Activated CD8-positive, alpha-beta memory T cell treated with anti-CD3 and anti-CD28 coated beads, Interleukin-2, amount 10 ng/mL, durations not matched to agents 7 days and 5 days (primary cell): ENCODE data around the gene HIVEP1. TPM values are rescaled to one million over a fixed set of nuclear protein-coding genes. Genes with fewer than 3 reads are reported as not detected.
"Not testable (repeated sequence)": the region's sequence is repeated elsewhere in the genome, so short reads cannot be mapped to it uniquely, and the experiment has no call there.

Experiments
- ATAC-seq: fragments of 150-1000 bp; cut with Tn5 transposase; one replicate; pipeline ENCODE4 v1.10.0; 2021; ENCODE audit warnings: moderate library complexity
- CTCF ChIA-PET: fragments of 350-600 bp; sonication (Branson Sonifier 250); formaldehyde crosslinking; loops from one replicate; lab custom pipeline; 2021; ENCODE audit warnings: antibody characterized with exemption; lab: Charles Lee
- DNase-seq: peaks from one replicate; pipeline ENCODE4 v3.0.0-alpha.2; 2020
- H3K27ac Mint-ChIP-seq: one replicate; pipeline ENCODE4 v1.8.0; 2021; ENCODE audit warnings: mild to moderate bottlenecking, mixed read lengths
- H3K27me3 Mint-ChIP-seq: one replicate; pipeline ENCODE4 v1.8.0; 2021; ENCODE audit warnings: mixed read lengths
- H3K36me3 Mint-ChIP-seq: one replicate; pipeline ENCODE4 v1.8.0; 2021; ENCODE audit warnings: mild to moderate bottlenecking, mixed read lengths
- H3K4me1 Mint-ChIP-seq: one replicate; pipeline ENCODE4 v1.8.0; 2021; ENCODE audit warnings: mixed read lengths
- H3K4me3 Mint-ChIP-seq: one replicate; pipeline ENCODE4 v1.8.0; 2021; ENCODE audit warnings: mild to moderate bottlenecking, moderate library complexity, mixed read lengths
- H3K9me3 Mint-ChIP-seq: one replicate; pipeline ENCODE4 v1.8.0; 2022; ENCODE audit warnings: low read depth, mixed read lengths
- total RNA-seq, 2 experiments: library from RNA; stranded (reverse); gene quantifications; one replicate each; pipeline ENCODE4 v1.2.3, GENCODE V29; 2021

The HIVEP1 gene
- total RNA-seq, 2 experiments from 2014 or later = 31.1 to 42.0 TPM

GRCh38 chr6:12097791-12098190, 85.7 kb downstream of the HIVEP1 start:
- H3K4me1 Mint-ChIP-seq = peaks cover 12% of the 10 kb centered on the region
- DNase-seq = no peak
- H3K27me3 Mint-ChIP-seq = no peaks in the 10 kb centered on the region
- ATAC-seq = no peak
- no peak overlapping the region for H3K4me3 Mint-ChIP-seq
- no peak overlapping the region for H3K27ac Mint-ChIP-seq
- CTCF ChIA-PET = interaction anchor here (1.6 kb wide), 1 partner anchor 14 kb away, joined by 7 read pairs; no protein-coding TSS in a partner anchor
- H3K9me3 Mint-ChIP-seq = no peaks in the 10 kb centered on the region
- peaks cover 22% of the 10 kb centered on the region for H3K36me3 Mint-ChIP-seq

GRCh38 chr6:12099623-12100338, 87.7 kb downstream of the HIVEP1 start:
- no peak for ATAC-seq
- peaks cover 14% of the 10 kb centered on the region for H3K4me1 Mint-ChIP-seq

GRCh38 chr6:12101048-12101447, 88.9 kb downstream of the HIVEP1 start:
- H3K9me3 Mint-ChIP-seq = no peaks in the 10 kb centered on the region
- H3K27me3 Mint-ChIP-seq = no peaks in the 10 kb centered on the region
- H3K36me3 Mint-ChIP-seq = peaks cover 20% of the 10 kb centered on the region
- no peak overlapping the region for H3K27ac Mint-ChIP-seq
- CTCF ChIA-PET = interaction anchor here (1.0 to 1.2 kb wide), 2 partner anchors 12 to 23 kb away, joined by 3 read pairs; no protein-coding TSS in a partner anchor
- H3K4me3 Mint-ChIP-seq = no peak overlapping the region
- H3K4me1 Mint-ChIP-seq = peaks cover 8% of the 10 kb centered on the region
- ATAC-seq (no peak), DNase-seq (no peak)

More at GRCh38 chr6:12099623-12100338, 87.7 kb downstream of the HIVEP1 start:
- Mint-ChIP-seq H3K36me3 (peaks cover 21% of the 10 kb centered on the region), H3K4me3 (no peak overlapping the region), H3K9me3 (no peaks in the 10 kb centered on the region), H3K27me3 (no peaks in the 10 kb centered on the region), H3K27ac (no peak overlapping the region)
- DNase-seq = no peak
- CTCF ChIA-PET = no interaction called here

GRCh38 chr6:12101653-12102312, 89.7 kb downstream of the HIVEP1 start:
- H3K4me1 Mint-ChIP-seq = peaks cover 8% of the 10 kb centered on the region
- H3K4me3 Mint-ChIP-seq = no peak overlapping the region
- CTCF ChIA-PET = interaction anchor here (1.0 to 1.2 kb wide), 2 partner anchors 12 to 22 kb away, joined by 3 read pairs; no protein-coding TSS in a partner anchor
- H3K36me3 Mint-ChIP-seq = peaks cover 21% of the 10 kb centered on the region
- no peak overlapping the region for H3K27ac Mint-ChIP-seq
- no peak for DNase-seq
- ATAC-seq = no peak
- no peaks in the 10 kb centered on the region for H3K9me3 Mint-ChIP-seq
- H3K27me3 Mint-ChIP-seq = no peaks in the 10 kb centered on the region

- ATAC-seq = no peak
Measured at GRCh38 chr6:12102350-12102749, 90.2 kb downstream of the HIVEP1 start.

GRCh38 chr6:12103158-12103557, 91.0 kb downstream of the HIVEP1 start:
- H3K27ac Mint-ChIP-seq = no peak overlapping the region
- H3K36me3 Mint-ChIP-seq = peaks cover 28% of the 10 kb centered on the region
- DNase-seq = no peak
- CTCF ChIA-PET = interaction anchor here (0.9 to 1.2 kb wide), 2 partner anchors 20 to 28 kb away, joined by 3 read pairs; no protein-coding TSS in a partner anchor
- H3K27me3 Mint-ChIP-seq = no peaks in the 10 kb centered on the region
- H3K9me3 Mint-ChIP-seq = no peaks in the 10 kb centered on the region
- peaks cover 6% of the 10 kb centered on the region for H3K4me1 Mint-ChIP-seq
- ATAC-seq = no peak
- H3K4me3 Mint-ChIP-seq = no peak overlapping the region

More at GRCh38 chr6:12102350-12102749, 90.2 kb downstream of the HIVEP1 start:
- Mint-ChIP-seq H3K27me3 (no peaks in the 10 kb centered on the region), H3K4me3 (no peak overlapping the region), H3K27ac (no peak overlapping the region), H3K4me1 (peaks cover 8% of the 10 kb centered on the region), H3K9me3 (no peaks in the 10 kb centered on the region), H3K36me3 (peaks cover 23% of the 10 kb centered on the region)
- no peak for DNase-seq
- CTCF ChIA-PET = interaction anchor here (0.9 to 1.2 kb wide), 2 partner anchors 19 to 28 kb away, joined by 3 read pairs; no protein-coding TSS in a partner anchor

- ATAC-seq (no peak), DNase-seq (no peak)
- Mint-ChIP-seq H3K27ac (no peak overlapping the region), H3K9me3 (no peaks in the 10 kb centered on the region), H3K36me3 (peaks cover 32% of the 10 kb centered on the region), H3K27me3 (no peaks in the 10 kb centered on the region), H3K4me3 (no peak overlapping the region), H3K4me1 (peaks cover 16% of the 10 kb centered on the region)
- CTCF ChIA-PET = no interaction called here
Measured at GRCh38 chr6:12105271-12105670, 93.2 kb downstream of the HIVEP1 start.

GRCh38 chr6:12108376-12108775, 96.3 kb downstream of the HIVEP1 start:
- Mint-ChIP-seq H3K4me1 (peaks cover 26% of the 10 kb centered on the region), H3K36me3 (peaks cover 42% of the 10 kb centered on the region)
- H3K4me3 Mint-ChIP-seq, H3K27ac Mint-ChIP-seq, CTCF ChIA-PET, DNase-seq, ATAC-seq, H3K9me3 Mint-ChIP-seq, H3K27me3 Mint-ChIP-seq: not testable (repeated sequence)

GRCh38 chr6:12110523-12111362, 98.6 kb downstream of the HIVEP1 start:
- H3K36me3 Mint-ChIP-seq = peaks cover 47% of the 10 kb centered on the region
- DNase-seq = no peak
- CTCF ChIA-PET = interaction anchor here (0.5 kb wide), 1 partner anchor 51 kb away, joined by 3 read pairs; no protein-coding TSS in a partner anchor

GRCh38 chr6:12111363-12111670, 99.2 kb downstream of the HIVEP1 start:
- DNase-seq = no peak
- Mint-ChIP-seq H3K27ac (no peak overlapping the region), H3K4me3 (no peak overlapping the region), H3K27me3 (no peaks in the 10 kb centered on the region), H3K4me1 (peaks cover 47% of the 10 kb centered on the region), H3K36me3 (peaks cover 50% of the 10 kb centered on the region), H3K9me3 (peaks cover 4% of the 10 kb centered on the region)
- CTCF ChIA-PET = no interaction called here
- ATAC-seq = no peak

More at GRCh38 chr6:12110523-12111362, 98.6 kb downstream of the HIVEP1 start:
- Mint-ChIP-seq H3K4me3 (no peak overlapping the region), H3K27ac (peak overlapping the region; percentile 68), H3K9me3 (peaks cover 4% of the 10 kb centered on the region), H3K27me3 (no peaks in the 10 kb centered on the region), H3K4me1 (peaks cover 45% of the 10 kb centered on the region)
- peak; percentile 41 for ATAC-seq

- ATAC-seq = no peak
- Mint-ChIP-seq H3K27me3 (no peaks in the 10 kb centered on the region), H3K36me3 (peaks cover 53% of the 10 kb centered on the region), H3K9me3 (peaks cover 6% of the 10 kb centered on the region), H3K4me3 (no peak overlapping the region), H3K27ac (peak overlapping the region; percentile 57), H3K4me1 (peaks cover 48% of the 10 kb centered on the region)
- CTCF ChIA-PET = interaction anchor here (0.8 kb wide), 1 partner anchor 11 kb away, joined by 3 read pairs; no protein-coding TSS in a partner anchor
- no peak for DNase-seq
Measured at GRCh38 chr6:12112540-12113189, 100.6 kb downstream of the HIVEP1 start.

GRCh38 chr6:12113190-12113577, 101.1 kb downstream of the HIVEP1 start:
- DNase-seq = no peak
- Mint-ChIP-seq H3K9me3 (peaks cover 6% of the 10 kb centered on the region), H3K27ac (peak overlapping the region; percentile 57), H3K27me3 (no peaks in the 10 kb centered on the region), H3K4me1 (peaks cover 50% of the 10 kb centered on the region), H3K4me3 (no peak overlapping the region), H3K36me3 (peaks cover 51% of the 10 kb centered on the region)
- peak; percentile 52 for ATAC-seq
- CTCF ChIA-PET = interaction anchor here (0.8 kb wide), 1 partner anchor 12 kb away, joined by 3 read pairs; no protein-coding TSS in a partner anchor
